ENCODE results near the gene WASHC2C.
"Not testable (repeated sequence)": the region's sequence is repeated elsewhere in the genome, so short reads cannot be mapped to it uniquely, and the experiment has no call there.

WASHC2C gene

GRCh38 chr10:45787212-45787741 lies 60.2 kb downstream of the WASHC2C start:
- not testable (repeated sequence) for H3K9me3 ChIP-seq (replicated peaks in 1 of 2; ENCODE audit: control insufficient read depth in 2 of 2, insufficient read depth in 1 of 2, low read depth in 1 of 2, low read length in 2 of 2)

GRCh38 chr10:45789991-45790390 lies 62.9 kb downstream of the WASHC2C start:
- not testable (repeated sequence) for H4K91ac ChIP-seq (ENCODE audit: low read depth, low read length, poor library complexity); H3K4me2 ChIP-seq (ENCODE audit: insufficient read depth, low read length, poor library complexity, severe bottlenecking); H2AFZ ChIP-seq (ENCODE audit: low read length); H4K8ac ChIP-seq (ENCODE audit: low read depth, low read length); H2AK5ac ChIP-seq (ENCODE audit: low read depth, low read length); H3K27ac ChIP-seq (replicated peaks; ENCODE audit: low read length); H2BK12ac ChIP-seq (ENCODE audit: low read length); H3K9me3 ChIP-seq (replicated peaks in 1 of 2; ENCODE audit: control insufficient read depth in 2 of 2, insufficient read depth in 1 of 2, low read depth in 1 of 2, low read length in 2 of 2); H3K9ac ChIP-seq (ENCODE audit: low read depth, low read length, poor library complexity); H3K14ac ChIP-seq (ENCODE audit: low read length); H3K79me1 ChIP-seq (ENCODE audit: low read depth, low read length); H3K23ac ChIP-seq (ENCODE audit: low read depth, low read length, poor library complexity); H2BK5ac ChIP-seq (ENCODE audit: low read length); H3K27me3 ChIP-seq (ENCODE audit: control insufficient read depth in 3 of 3, insufficient read depth in 3 of 3, low read depth in 1 of 3, low read length in 3 of 3); DNase-seq (ENCODE audit: low spot score); H3K4me1 ChIP-seq (ENCODE audit: control insufficient read depth in 2 of 2, insufficient read depth in 1 of 2, low read depth in 1 of 2, low read length in 2 of 2); H3K4me3 ChIP-seq (ENCODE audit: low read length in 2 of 2); H2BK120ac ChIP-seq (ENCODE audit: low read depth, low read length); H3K18ac ChIP-seq (ENCODE audit: low read length); H2BK15ac ChIP-seq (ENCODE audit: low read length); H3K4ac ChIP-seq (ENCODE audit: low read length)
- WGBS, 2 donors (ENCODE audit: extremely low coverage in 2 of 2, insufficient read length in 2 of 2, insufficient replicate concordance in 1 of 2), result no CpG with 5 or more reads among the region's 8 CpGs
- H3K36me3 ChIP-seq (replicated peaks in 1 of 2; ENCODE audit: control insufficient read depth in 2 of 2, insufficient read depth in 2 of 2, low read length in 2 of 2), result peaks cover 2 to 23% of the 10 kb centered on the region in 2 donors

More at GRCh38 chr10:45787212-45787741, 60.2 kb downstream of the WASHC2C start:
- peaks cover 2 to 22% of the 10 kb centered on the region in 2 donors for H3K36me3 ChIP-seq (replicated peaks in 1 of 2; ENCODE audit: control insufficient read depth in 2 of 2, insufficient read depth in 2 of 2, low read length in 2 of 2)
- H3K79me1 ChIP-seq (ENCODE audit: low read depth, low read length); H3K14ac ChIP-seq (ENCODE audit: low read length); H4K91ac ChIP-seq (ENCODE audit: low read depth, low read length, poor library complexity); H2BK12ac ChIP-seq (ENCODE audit: low read length); H3K4me2 ChIP-seq (ENCODE audit: insufficient read depth, low read length, poor library complexity, severe bottlenecking); H3K23ac ChIP-seq (ENCODE audit: low read depth, low read length, poor library complexity); H3K9ac ChIP-seq (ENCODE audit: low read depth, low read length, poor library complexity); H2AK5ac ChIP-seq (ENCODE audit: low read depth, low read length); H2AFZ ChIP-seq (ENCODE audit: low read length); H3K4ac ChIP-seq (ENCODE audit: low read length); H3K27ac ChIP-seq (replicated peaks; ENCODE audit: low read length); H2BK120ac ChIP-seq (ENCODE audit: low read depth, low read length); H3K4me1 ChIP-seq (ENCODE audit: control insufficient read depth in 2 of 2, insufficient read depth in 1 of 2, low read depth in 1 of 2, low read length in 2 of 2); DNase-seq (ENCODE audit: low spot score); H3K27me3 ChIP-seq (ENCODE audit: control insufficient read depth in 3 of 3, insufficient read depth in 3 of 3, low read depth in 1 of 3, low read length in 3 of 3); H2BK5ac ChIP-seq (ENCODE audit: low read length); H3K4me3 ChIP-seq (ENCODE audit: low read length in 2 of 2); H2BK15ac ChIP-seq (ENCODE audit: low read length); H3K18ac ChIP-seq (ENCODE audit: low read length); H4K8ac ChIP-seq (ENCODE audit: low read depth, low read length): not testable (repeated sequence)
- WGBS, 2 donors (ENCODE audit: extremely low coverage in 2 of 2, insufficient read length in 2 of 2, insufficient replicate concordance in 1 of 2), result no CpG with 5 or more reads among the region's 5 CpGs

GRCh38 chr10:45790694-45791426 lies 63.8 kb downstream of the WASHC2C start:
- not testable (repeated sequence) for H4K8ac ChIP-seq (ENCODE audit: low read depth, low read length); H3K9ac ChIP-seq (ENCODE audit: low read depth, low read length, poor library complexity); H3K79me1 ChIP-seq (ENCODE audit: low read depth, low read length); H2BK120ac ChIP-seq (ENCODE audit: low read depth, low read length); H3K4me3 ChIP-seq (ENCODE audit: low read length in 2 of 2); H4K91ac ChIP-seq (ENCODE audit: low read depth, low read length, poor library complexity); H3K27me3 ChIP-seq (ENCODE audit: control insufficient read depth in 3 of 3, insufficient read depth in 3 of 3, low read depth in 1 of 3, low read length in 3 of 3); H2AFZ ChIP-seq (ENCODE audit: low read length); H3K18ac ChIP-seq (ENCODE audit: low read length); DNase-seq (ENCODE audit: low spot score); H2BK5ac ChIP-seq (ENCODE audit: low read length); H2BK12ac ChIP-seq (ENCODE audit: low read length); H2BK15ac ChIP-seq (ENCODE audit: low read length); H3K27ac ChIP-seq (replicated peaks; ENCODE audit: low read length); H3K14ac ChIP-seq (ENCODE audit: low read length); H3K23ac ChIP-seq (ENCODE audit: low read depth, low read length, poor library complexity); H3K9me3 ChIP-seq (replicated peaks in 1 of 2; ENCODE audit: control insufficient read depth in 2 of 2, insufficient read depth in 1 of 2, low read depth in 1 of 2, low read length in 2 of 2); H3K4ac ChIP-seq (ENCODE audit: low read length); H2AK5ac ChIP-seq (ENCODE audit: low read depth, low read length); H3K4me2 ChIP-seq (ENCODE audit: insufficient read depth, low read length, poor library complexity, severe bottlenecking); H3K4me1 ChIP-seq (ENCODE audit: control insufficient read depth in 2 of 2, insufficient read depth in 1 of 2, low read depth in 1 of 2, low read length in 2 of 2)
- H3K36me3 ChIP-seq (replicated peaks in 1 of 2; ENCODE audit: control insufficient read depth in 2 of 2, insufficient read depth in 2 of 2, low read length in 2 of 2), result peaks cover 2 to 19% of the 10 kb centered on the region in 2 donors
- WGBS, 2 donors (ENCODE audit: extremely low coverage in 2 of 2, insufficient read length in 2 of 2, insufficient replicate concordance in 1 of 2), result no CpG with 5 or more reads among the region's 6 CpGs

GRCh38 chr10:45794761-45795160 lies 67.7 kb downstream of the WASHC2C start:
- not testable (repeated sequence) for H2BK12ac ChIP-seq (ENCODE audit: low read length); H4K91ac ChIP-seq (ENCODE audit: low read depth, low read length, poor library complexity); H3K4me3 ChIP-seq (ENCODE audit: low read length in 2 of 2); DNase-seq (ENCODE audit: low spot score); H3K4ac ChIP-seq (ENCODE audit: low read length); H3K27me3 ChIP-seq (ENCODE audit: control insufficient read depth in 3 of 3, insufficient read depth in 3 of 3, low read depth in 1 of 3, low read length in 3 of 3); H2BK120ac ChIP-seq (ENCODE audit: low read depth, low read length); H3K27ac ChIP-seq (replicated peaks; ENCODE audit: low read length); H3K9me3 ChIP-seq (replicated peaks in 1 of 2; ENCODE audit: control insufficient read depth in 2 of 2, insufficient read depth in 1 of 2, low read depth in 1 of 2, low read length in 2 of 2); H2BK15ac ChIP-seq (ENCODE audit: low read length); H3K4me1 ChIP-seq (ENCODE audit: control insufficient read depth in 2 of 2, insufficient read depth in 1 of 2, low read depth in 1 of 2, low read length in 2 of 2); H3K4me2 ChIP-seq (ENCODE audit: insufficient read depth, low read length, poor library complexity, severe bottlenecking); H2AK5ac ChIP-seq (ENCODE audit: low read depth, low read length); H3K23ac ChIP-seq (ENCODE audit: low read depth, low read length, poor library complexity); H3K9ac ChIP-seq (ENCODE audit: low read depth, low read length, poor library complexity); H3K79me1 ChIP-seq (ENCODE audit: low read depth, low read length); H3K14ac ChIP-seq (ENCODE audit: low read length); H4K8ac ChIP-seq (ENCODE audit: low read depth, low read length); H2AFZ ChIP-seq (ENCODE audit: low read length); H2BK5ac ChIP-seq (ENCODE audit: low read length); H3K18ac ChIP-seq (ENCODE audit: low read length)
- peaks cover 0 to 11% of the 10 kb centered on the region in 2 donors for H3K36me3 ChIP-seq (replicated peaks in 1 of 2; ENCODE audit: control insufficient read depth in 2 of 2, insufficient read depth in 2 of 2, low read length in 2 of 2)
- WGBS, 2 donors (ENCODE audit: extremely low coverage in 2 of 2, insufficient read length in 2 of 2, insufficient replicate concordance in 1 of 2), result no CpG with 5 or more reads among the region's 2 CpGs
